ENCODE results near the gene CLBA1. TPM values are rescaled to one million over a fixed set of nuclear protein-coding genes. Genes with fewer than 3 reads are reported as not detected.
"Not testable (repeated sequence)": the region's sequence is repeated elsewhere in the genome, so short reads cannot be mapped to it uniquely, and the experiment has no call there.

CLBA1 gene
- total and polyA plus RNA-seq, 4 donors: 10.9 to 23.8 (median 17.5) TPM

DNA sequence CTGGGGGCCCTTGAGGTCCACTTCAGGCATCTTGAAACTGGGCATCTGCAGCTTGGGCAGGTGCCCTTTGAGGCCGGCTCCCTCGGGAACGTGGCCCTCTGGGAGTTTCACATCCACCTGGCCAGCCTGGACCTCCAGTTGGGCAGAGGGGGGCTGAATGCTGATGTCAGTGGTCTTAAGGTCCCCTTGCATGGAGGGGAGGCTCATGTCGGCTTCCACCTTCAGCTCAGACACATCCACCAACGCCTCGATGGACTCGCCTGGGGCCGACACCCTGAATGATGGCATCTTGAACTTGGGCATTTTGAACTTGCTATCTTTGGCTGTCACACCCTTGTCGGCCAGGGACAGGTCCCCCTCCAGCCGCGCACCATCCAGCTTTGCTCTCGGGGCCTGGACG is 38.4 kb upstream of the CLBA1 start:
- not testable (repeated sequence) for H3K27me3 ChIP-seq (ENCODE audit: control insufficient read depth, insufficient read depth, low read length); H3K4me1 ChIP-seq (ENCODE audit: control insufficient read depth, insufficient read depth, low read length); H3K27ac ChIP-seq (ENCODE audit: low read depth, low read length); H3K4me3 ChIP-seq (ENCODE audit: low read depth, low read length); DNase-seq (ENCODE audit: low read depth in 4 of 6, low spot score in 6 of 6); H3K9me3 ChIP-seq (ENCODE audit: control insufficient read depth, insufficient read depth, low read length)
- 94% methylated on average over 13 of the region's 13 CpGs for WGBS (ENCODE audit: insufficient coverage)
- peaks cover 29% of the 10 kb centered on the region for H3K36me3 ChIP-seq (ENCODE audit: control insufficient read depth, insufficient read depth, low read length)

DNA sequence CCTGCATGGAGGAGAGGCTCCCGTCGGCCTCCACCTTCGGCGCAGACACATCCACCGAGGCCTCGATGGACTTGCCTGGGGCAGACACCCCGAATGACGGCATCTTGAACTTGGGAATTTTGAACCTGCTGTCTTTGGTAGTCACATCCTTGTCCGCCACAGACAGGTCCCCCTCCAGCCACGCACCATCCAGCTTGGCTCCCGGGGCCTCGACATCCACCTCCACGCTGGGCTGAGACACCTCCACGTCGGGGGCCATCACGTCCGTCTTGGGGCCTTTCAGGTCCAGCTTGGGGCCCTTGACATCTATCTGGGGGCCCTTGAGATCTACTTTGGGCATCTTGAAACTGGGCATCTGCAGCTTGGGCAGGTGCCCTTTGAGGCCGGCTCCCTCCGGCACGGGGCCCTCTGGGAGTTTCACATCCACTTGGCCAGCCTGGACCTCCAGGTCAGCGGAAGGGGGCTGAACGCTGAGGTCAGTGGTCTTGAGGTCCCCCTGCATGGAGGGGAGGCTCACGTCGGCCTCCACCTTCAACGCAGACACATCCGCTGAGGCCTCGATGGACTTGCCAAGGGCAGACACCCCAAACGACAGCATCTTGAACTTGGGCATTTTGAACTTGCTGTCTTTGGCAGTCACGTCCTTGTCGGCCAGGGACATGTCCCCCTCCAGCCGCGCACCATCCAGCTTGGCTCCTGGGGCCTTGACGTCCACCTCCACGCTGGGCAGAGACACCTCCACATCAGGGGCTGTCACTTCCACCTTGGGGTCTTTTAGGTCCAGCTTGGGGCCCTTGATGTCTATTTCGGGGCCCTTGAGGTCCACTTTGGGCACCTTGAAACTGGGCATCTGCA is 37.5 kb upstream of the CLBA1 start:
- H3K36me3 ChIP-seq (ENCODE audit: control insufficient read depth, insufficient read depth, low read length): peaks cover 26% of the 10 kb centered on the region
- not testable (repeated sequence) for H3K4me1 ChIP-seq (ENCODE audit: control insufficient read depth, insufficient read depth, low read length); H3K9me3 ChIP-seq (ENCODE audit: control insufficient read depth, insufficient read depth, low read length); DNase-seq (ENCODE audit: low read depth in 4 of 6, low spot score in 6 of 6); H3K4me3 ChIP-seq (ENCODE audit: low read depth, low read length); H3K27me3 ChIP-seq (ENCODE audit: control insufficient read depth, insufficient read depth, low read length); H3K27ac ChIP-seq (ENCODE audit: low read depth, low read length)
- 96% methylated on average over 33 of the region's 35 CpGs for WGBS (ENCODE audit: insufficient coverage)

DNA sequence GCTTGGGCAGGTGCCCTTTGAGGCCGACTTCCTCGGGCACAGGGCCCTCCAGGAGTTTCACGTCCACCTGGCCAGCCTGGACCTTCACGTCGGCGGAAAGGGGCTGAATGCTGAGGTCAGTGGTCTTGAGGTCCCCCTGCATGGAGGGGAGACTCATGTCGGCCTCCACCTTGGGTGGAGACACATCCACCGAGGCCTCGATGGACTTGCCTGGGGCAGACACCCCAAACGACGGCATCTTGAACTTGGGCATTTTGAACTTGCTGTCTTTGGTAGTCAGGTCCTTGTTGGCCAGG is 36.9 kb upstream of the CLBA1 start:
- H3K4me1 ChIP-seq (ENCODE audit: control insufficient read depth, insufficient read depth, low read length): no peaks in the 10 kb centered on the region
- no peak overlapping the region for H3K4me3 ChIP-seq (ENCODE audit: low read depth, low read length)
- H3K27me3 ChIP-seq (ENCODE audit: control insufficient read depth, insufficient read depth, low read length): no peaks in the 10 kb centered on the region
- DNase-seq (ENCODE audit: low read depth in 4 of 6, low spot score in 6 of 6): no peak
- H3K36me3 ChIP-seq (ENCODE audit: control insufficient read depth, insufficient read depth, low read length): peaks cover 26% of the 10 kb centered on the region
- H3K27ac ChIP-seq (ENCODE audit: low read depth, low read length): no peak overlapping the region
- H3K9me3 ChIP-seq (ENCODE audit: control insufficient read depth, insufficient read depth, low read length): no peaks in the 10 kb centered on the region
- 92% methylated on average over 11 of the region's 11 CpGs for WGBS (ENCODE audit: insufficient coverage)

DNA sequence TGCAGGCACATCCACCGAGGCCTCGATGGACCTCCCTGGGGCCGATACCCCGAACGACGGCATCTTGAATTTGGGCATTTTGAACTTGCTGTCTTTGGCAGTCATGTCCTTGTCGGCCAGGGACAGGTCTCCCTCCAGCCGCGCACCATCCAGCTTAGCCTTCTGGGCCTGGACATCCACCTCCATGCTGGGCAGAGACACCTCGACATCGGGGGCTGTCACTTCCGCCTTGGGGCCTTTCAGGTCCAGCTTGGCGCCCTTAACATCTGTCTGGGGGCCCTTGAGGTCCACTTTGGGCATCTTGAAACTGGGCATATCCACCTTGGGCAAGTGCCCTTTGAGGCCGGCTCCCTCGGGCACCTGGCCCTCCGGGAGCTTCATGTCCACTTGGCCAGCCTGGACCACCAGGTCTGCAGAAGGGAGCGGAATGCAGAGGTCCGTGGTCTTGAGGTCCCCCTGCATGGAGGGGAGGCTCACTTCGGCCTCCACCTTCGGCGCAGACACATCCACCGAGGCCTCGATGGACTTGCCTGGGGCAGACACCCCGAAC is 36.1 kb upstream of the CLBA1 start:
- not testable (repeated sequence) for H3K9me3 ChIP-seq (ENCODE audit: control insufficient read depth, insufficient read depth, low read length); DNase-seq (ENCODE audit: low read depth in 4 of 6, low spot score in 6 of 6); H3K4me3 ChIP-seq (ENCODE audit: low read depth, low read length); H3K4me1 ChIP-seq (ENCODE audit: control insufficient read depth, insufficient read depth, low read length); H3K27ac ChIP-seq (ENCODE audit: low read depth, low read length); H3K27me3 ChIP-seq (ENCODE audit: control insufficient read depth, insufficient read depth, low read length)
- WGBS (ENCODE audit: insufficient coverage): 88% methylated on average over 22 of the region's 24 CpGs
- H3K36me3 ChIP-seq (ENCODE audit: control insufficient read depth, insufficient read depth, low read length): peaks cover 30% of the 10 kb centered on the region

DNA sequence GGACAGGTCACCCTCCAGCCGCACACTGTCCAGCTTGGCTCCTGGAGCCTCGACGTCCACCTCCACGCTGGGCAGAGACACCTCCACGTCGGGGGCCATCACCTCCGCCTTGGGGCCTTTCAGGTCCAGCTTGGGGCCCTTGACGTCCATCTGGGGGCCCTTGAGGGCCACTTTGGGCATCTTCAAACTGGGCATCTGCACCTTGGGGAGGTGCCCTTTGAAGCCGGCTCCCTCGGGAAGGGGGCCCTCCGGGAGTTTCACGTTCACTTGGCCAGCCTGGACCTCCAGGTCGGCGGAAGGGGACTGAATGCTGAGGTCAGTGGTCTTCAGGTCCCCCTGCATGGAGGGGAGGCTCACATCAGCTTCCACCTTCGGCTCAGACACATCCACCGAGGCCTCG is 35.6 kb upstream of the CLBA1 start:
- Histone ChIP-seq H3K9me3 (ENCODE audit: control insufficient read depth, insufficient read depth, low read length) (no peaks in the 10 kb centered on the region), H3K27me3 (ENCODE audit: control insufficient read depth, insufficient read depth, low read length) (no peaks in the 10 kb centered on the region), H3K4me1 (ENCODE audit: control insufficient read depth, insufficient read depth, low read length) (no peaks in the 10 kb centered on the region), H3K27ac (ENCODE audit: low read depth, low read length) (no peak overlapping the region), H3K36me3 (ENCODE audit: control insufficient read depth, insufficient read depth, low read length) (peaks cover 33% of the 10 kb centered on the region), H3K4me3 (ENCODE audit: low read depth, low read length) (no peak overlapping the region)
- DNase-seq (ENCODE audit: low read depth in 4 of 6, low spot score in 6 of 6): no peak
- 94% methylated on average over 17 of the region's 17 CpGs for WGBS (ENCODE audit: insufficient coverage)

DNA sequence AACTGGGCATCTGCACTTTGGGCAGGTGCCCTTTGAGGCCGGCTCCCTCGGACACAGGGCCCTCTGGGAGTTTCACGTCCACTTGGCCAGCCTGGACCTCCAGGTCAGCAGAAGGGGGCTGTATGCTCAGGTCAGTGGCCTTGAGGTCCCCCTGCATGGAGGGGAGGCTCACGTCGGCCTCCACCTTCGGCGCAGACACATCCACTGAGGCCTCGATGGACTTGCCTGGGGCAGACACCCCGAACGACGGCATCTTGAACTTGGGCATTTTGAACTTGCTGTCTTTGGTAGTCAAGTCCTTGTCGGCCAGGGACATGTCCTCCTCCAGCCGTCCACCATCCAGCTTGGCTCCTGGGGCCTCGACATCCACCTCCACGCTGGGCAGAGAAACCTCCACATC is 34.9 kb upstream of the CLBA1 start:
- H3K36me3 ChIP-seq (ENCODE audit: control insufficient read depth, insufficient read depth, low read length): peaks cover 37% of the 10 kb centered on the region
- not testable (repeated sequence) for H3K4me3 ChIP-seq (ENCODE audit: low read depth, low read length); H3K27me3 ChIP-seq (ENCODE audit: control insufficient read depth, insufficient read depth, low read length); H3K27ac ChIP-seq (ENCODE audit: low read depth, low read length); H3K4me1 ChIP-seq (ENCODE audit: control insufficient read depth, insufficient read depth, low read length); H3K9me3 ChIP-seq (ENCODE audit: control insufficient read depth, insufficient read depth, low read length); DNase-seq (ENCODE audit: low read depth in 4 of 6, low spot score in 6 of 6)
- 92% methylated on average over 14 of the region's 15 CpGs for WGBS (ENCODE audit: insufficient coverage)

DNA sequence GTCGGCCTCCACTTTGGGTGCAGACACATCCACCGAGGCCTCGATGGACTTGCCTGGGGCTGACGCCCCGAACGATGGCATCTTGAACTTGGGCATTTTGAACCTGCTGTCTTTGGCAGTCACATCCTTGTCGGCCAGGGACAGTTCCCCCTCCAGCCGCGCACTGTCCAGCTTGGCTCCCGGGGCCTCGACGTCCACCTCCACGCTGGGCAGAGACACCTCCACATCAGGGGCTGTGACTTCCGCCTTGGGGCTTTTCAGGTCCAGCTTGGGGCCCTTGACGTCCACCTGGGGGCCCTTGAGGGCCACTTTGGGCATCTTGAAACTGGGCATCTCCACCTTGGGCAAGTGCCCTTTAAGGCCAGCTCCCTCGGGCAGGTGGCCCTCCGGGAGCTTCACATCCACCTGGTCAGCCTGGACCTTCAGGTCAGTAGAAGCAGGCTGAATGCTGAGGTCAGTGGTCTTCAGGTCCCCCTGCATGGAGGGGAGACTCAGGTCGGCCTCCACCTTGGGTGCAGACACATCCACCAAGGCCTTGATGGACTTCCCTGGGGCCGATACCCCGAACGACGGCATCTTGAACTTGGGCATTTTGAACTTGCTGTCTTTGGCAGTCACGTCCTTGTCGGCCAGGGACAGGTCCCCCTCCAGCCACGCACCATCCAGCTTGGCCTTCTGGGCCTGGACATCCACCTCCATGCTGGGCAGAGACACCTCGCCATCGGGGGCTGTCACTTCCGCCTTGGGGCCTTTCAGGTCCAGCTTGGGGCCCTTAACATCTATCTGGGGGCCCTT is 33.5 kb upstream of the CLBA1 start:
- H3K27me3 ChIP-seq (ENCODE audit: control insufficient read depth, insufficient read depth, low read length); H3K27ac ChIP-seq (ENCODE audit: low read depth, low read length); H3K4me1 ChIP-seq (ENCODE audit: control insufficient read depth, insufficient read depth, low read length); H3K4me3 ChIP-seq (ENCODE audit: low read depth, low read length); DNase-seq (ENCODE audit: low read depth in 4 of 6, low spot score in 6 of 6); H3K9me3 ChIP-seq (ENCODE audit: control insufficient read depth, insufficient read depth, low read length): not testable (repeated sequence)
- 92% methylated on average over 24 of the region's 28 CpGs for WGBS (ENCODE audit: insufficient coverage)
- peaks cover 41% of the 10 kb centered on the region for H3K36me3 ChIP-seq (ENCODE audit: control insufficient read depth, insufficient read depth, low read length)

DNA sequence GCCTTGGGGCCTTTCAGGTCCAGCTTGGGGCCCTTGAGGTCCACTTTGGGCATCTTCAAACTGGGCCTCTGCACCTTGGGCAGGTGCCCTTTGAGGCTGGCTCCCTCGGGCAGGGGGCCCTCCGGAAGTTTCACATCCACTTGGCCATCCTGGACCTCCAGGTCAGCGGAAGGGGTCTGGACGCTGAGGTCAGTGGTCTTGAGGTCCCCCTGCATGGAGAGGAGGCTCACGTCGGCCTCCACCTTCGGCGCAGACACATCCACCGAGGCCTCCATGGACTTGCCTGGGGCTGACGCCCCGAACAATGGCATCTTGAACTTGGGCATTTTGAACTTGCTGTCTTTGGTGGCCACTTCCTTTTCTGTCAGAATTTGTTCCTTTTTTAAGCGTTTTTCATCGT is 32.5 kb upstream of the CLBA1 start:
- H3K4me1 ChIP-seq (ENCODE audit: control insufficient read depth, insufficient read depth, low read length): no peaks in the 10 kb centered on the region
- H3K36me3 ChIP-seq (ENCODE audit: control insufficient read depth, insufficient read depth, low read length): peaks cover 40% of the 10 kb centered on the region
- no peaks in the 10 kb centered on the region for H3K9me3 ChIP-seq (ENCODE audit: control insufficient read depth, insufficient read depth, low read length)
- DNase-seq (ENCODE audit: low read depth in 4 of 6, low spot score in 6 of 6): no peak
- 93% methylated on average over 10 of the region's 13 CpGs for WGBS (ENCODE audit: insufficient coverage)
- no peaks in the 10 kb centered on the region for H3K27me3 ChIP-seq (ENCODE audit: control insufficient read depth, insufficient read depth, low read length)
- no peak overlapping the region for H3K27ac ChIP-seq (ENCODE audit: low read depth, low read length)
- H3K4me3 ChIP-seq (ENCODE audit: low read depth, low read length): no peak overlapping the region

DNA sequence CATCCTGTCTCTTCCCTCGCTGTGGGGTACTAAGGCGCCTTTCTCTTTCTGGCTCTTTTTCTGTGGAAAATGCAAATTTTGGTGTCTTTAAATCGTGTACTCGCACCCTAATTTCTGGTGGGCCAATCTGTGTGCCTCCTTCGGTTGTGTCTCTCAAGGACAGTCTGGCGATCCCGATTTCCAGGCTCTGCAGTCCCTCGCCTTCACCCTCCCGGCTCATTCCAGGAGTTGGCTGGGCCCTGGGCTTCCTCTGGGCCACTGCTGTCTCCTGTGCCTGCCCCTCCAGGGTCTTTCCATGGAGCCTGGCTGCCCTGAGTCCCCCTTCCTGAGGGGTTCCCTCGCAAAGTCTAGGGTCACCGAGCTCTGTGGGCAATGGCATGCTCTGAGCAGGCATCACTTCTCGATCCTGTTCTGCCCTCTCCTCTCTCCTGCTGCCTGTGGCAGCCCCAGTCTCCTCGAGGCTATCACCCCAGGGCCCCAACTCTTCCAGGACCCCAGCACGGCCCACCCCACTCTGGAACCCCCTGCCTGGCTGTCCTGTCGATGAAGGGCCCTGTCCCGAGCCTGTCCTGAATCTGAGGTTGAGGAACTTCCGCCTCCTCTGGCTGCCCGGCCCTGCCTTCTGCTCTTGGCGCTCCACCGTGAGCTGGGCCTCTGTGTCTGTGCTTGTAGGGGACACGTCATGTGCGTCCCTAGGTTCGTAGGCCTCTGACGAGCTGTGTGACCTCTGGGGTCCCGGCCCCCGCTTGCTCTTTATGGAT is 31.5 kb upstream of the CLBA1 start:
- Histone ChIP-seq H3K36me3 (ENCODE audit: control insufficient read depth, insufficient read depth, low read length) (peaks cover 40% of the 10 kb centered on the region), H3K4me1 (ENCODE audit: control insufficient read depth, insufficient read depth, low read length) (no peaks in the 10 kb centered on the region), H3K9me3 (ENCODE audit: control insufficient read depth, insufficient read depth, low read length) (no peaks in the 10 kb centered on the region), H3K27me3 (ENCODE audit: control insufficient read depth, insufficient read depth, low read length) (no peaks in the 10 kb centered on the region), H3K4me3 (ENCODE audit: low read depth, low read length) (no peak overlapping the region), H3K27ac (ENCODE audit: low read depth, low read length) (no peak overlapping the region)
- WGBS (ENCODE audit: insufficient coverage): 83% methylated on average over 22 of the region's 26 CpGs
- no peak for DNase-seq (ENCODE audit: low read depth in 4 of 6, low spot score in 6 of 6)
